HepG2 (cell line): ENCODE measurements around the gene PTMA. TPM values are rescaled to one million over a fixed set of nuclear protein-coding genes. Genes with fewer than 3 reads are reported as not detected.
A peak's percentile ranks its signal among the peaks of the same experiment; 100 is the strongest.

Source experiments
- AGO1 ChIP-seq: fragments of 200-400 bp; formaldehyde crosslinking; IDR thresholded peaks from 2 replicates; pipeline ENCODE4 v1.6.1; 2017; ENCODE audit warnings: mild to moderate bottlenecking, low read depth, low read length, moderate library complexity; ENCODE audit not compliant: poor library complexity, severe bottlenecking
- CBFB ChIP-seq: sonication (generic); formaldehyde crosslinking; IDR thresholded peaks from 2 replicates; pipeline ENCODE4 v1.4.0; 2020; ENCODE audit warnings: missing genetic modification reagents
- HNRNPH1 ChIP-seq: fragments of 200-400 bp; formaldehyde crosslinking; optimal IDR thresholded peaks from 2 replicates; pipeline ENCODE3; 2017; ENCODE audit warnings: mild to moderate bottlenecking, low read depth, low read length
- NFE2 ChIP-seq: sonication (generic); formaldehyde crosslinking; IDR thresholded peaks from 2 replicates; pipeline ENCODE4 v1.4.0; 2020; ENCODE audit warnings: missing genetic modification reagents
- RBM39 ChIP-seq: fragments of 200-400 bp; formaldehyde crosslinking; IDR thresholded peaks from one replicate; pipeline ENCODE4 v1.6.1; 2018; ENCODE audit warnings: antibody characterized with exemption, mild to moderate bottlenecking, low read depth, low read length; ENCODE audit not compliant: poor library complexity, severe bottlenecking
- RCOR2 ChIP-seq: IDR thresholded peaks from 2 replicates; pipeline ENCODE4 v1.6.1; 2016; ENCODE audit warnings: missing biosample characterization, missing genetic modification reagents
- SALL2 ChIP-seq: sonication (generic); formaldehyde crosslinking; IDR thresholded peaks from 2 replicates; pipeline ENCODE4 v1.8.1; 2023; ENCODE audit warnings: mild to moderate bottlenecking, missing genetic modification reagents, inconsistent platforms
- SOX6 ChIP-seq, 2 experiments: fragments of 450-650 bp in 1 of 2; sonication (generic) in 1 of 2; formaldehyde crosslinking in 1 of 2; IDR thresholded peaks; 2 replicates each; pipeline versions ENCODE4 v1.4.0 to v1.6.1; 2017 to 2020; ENCODE audit warnings: antibody characterized with exemption in 1 of 2, mild to moderate bottlenecking in 1 of 2, missing genetic modification reagents in 1 of 2
- WIZ ChIP-seq: sonication (generic); formaldehyde crosslinking; IDR thresholded peaks from 2 replicates; pipeline ENCODE4 v1.5.1; 2020; ENCODE audit warnings: mild to moderate bottlenecking, missing genetic modification reagents
- ZEB1 ChIP-seq: IDR thresholded peaks from 2 replicates; pipeline ENCODE4 v1.6.1; 2012; ENCODE audit warnings: mild to moderate bottlenecking, low read depth, inconsistent platforms; ENCODE audit not compliant: insufficient replicate concordance
- ZNF619 ChIP-seq: sonication (generic); formaldehyde crosslinking; IDR thresholded peaks from 2 replicates; pipeline ENCODE4 v1.4.0; 2020; ENCODE audit warnings: mild to moderate bottlenecking, missing genetic modification reagents
- ZNF652 ChIP-seq: IDR thresholded peaks from 2 replicates; pipeline ENCODE4 v1.6.1; 2016; ENCODE audit warnings: low read depth, borderline replicate concordance
- ZNF713 ChIP-seq: sonication (generic); formaldehyde crosslinking; IDR thresholded peaks from 2 replicates; pipeline ENCODE4 v1.4.0; 2020; ENCODE audit warnings: mild to moderate bottlenecking, missing genetic modification reagents
- ZNF788 ChIP-seq: sonication (generic); formaldehyde crosslinking; IDR thresholded peaks from 2 replicates; pipeline ENCODE4 v1.5.0; 2020; ENCODE audit warnings: mild to moderate bottlenecking, missing genetic modification reagents, borderline replicate concordance
- ZNF790 ChIP-seq: sonication (generic); formaldehyde crosslinking; IDR thresholded peaks from 2 replicates; pipeline ENCODE4 v1.8.0; 2022; ENCODE audit warnings: missing genetic modification reagents, mild to moderate bottlenecking, borderline replicate concordance
- polyA plus RNA-seq, 8 experiments: library from polyadenylated mRNA; depleted of rRNA in 3 of 8; stranded (reverse) in 7 of 8; unstranded in 1 of 8; fragments of >200 nt; fragmentation: Illumina TruSeq in 4 of 8; extraction: Trizol in 4 of 8; gene quantifications; 2 replicates each; pipeline versions ENCODE4 v1.2.1 to v1.2.3, GENCODE V29; 2011 to 2016; ENCODE audit warnings: low read depth in 4 of 8, missing spikeins in 1 of 8, mixed read lengths in 1 of 8; ENCODE audit not compliant: insufficient read depth in 1 of 8
- total RNA-seq, 5 experiments: library from RNA; depleted of rRNA; stranded (reverse); fragments of >200 nt; fragmentation: Illumina TruSeq; extraction: Trizol; gene quantifications; 2 replicates each; pipeline ENCODE4 v1.2.3, GENCODE V29; 2016; ENCODE audit warnings: low read depth in 1 of 5
- TF ChIP-seq, protein P1 (sequence below): sonication (generic); formaldehyde crosslinking; IDR thresholded peaks from 2 replicates; pipeline ENCODE4 v1.4.0; 2020; ENCODE audit warnings: missing genetic modification reagents
- TF ChIP-seq, protein P2 (sequence below): IDR thresholded peaks from 2 replicates; pipeline ENCODE4 v1.6.1; 2016; ENCODE audit warnings: low read depth, control low read depth
- TF ChIP-seq, protein P3 (sequence below): IDR thresholded peaks from 2 replicates; pipeline ENCODE4 v1.6.1; 2016; ENCODE audit warnings: low read depth, missing genetic modification reagents, missing compliant biosample characterization
- TF ChIP-seq, protein P4 (sequence below): sonication (generic); formaldehyde crosslinking; conservative IDR thresholded peaks from 2 replicates; pipeline ENCODE4 v1.5.0; 2020; ENCODE audit warnings: missing genetic modification reagents

Gene PTMA
- total and polyA plus RNA-seq, 2 of the 13 experiments (the other 11 are each of a cell fraction or from before 2014, with no cell fraction given) = 190 to 1,086 TPM

DNA sequence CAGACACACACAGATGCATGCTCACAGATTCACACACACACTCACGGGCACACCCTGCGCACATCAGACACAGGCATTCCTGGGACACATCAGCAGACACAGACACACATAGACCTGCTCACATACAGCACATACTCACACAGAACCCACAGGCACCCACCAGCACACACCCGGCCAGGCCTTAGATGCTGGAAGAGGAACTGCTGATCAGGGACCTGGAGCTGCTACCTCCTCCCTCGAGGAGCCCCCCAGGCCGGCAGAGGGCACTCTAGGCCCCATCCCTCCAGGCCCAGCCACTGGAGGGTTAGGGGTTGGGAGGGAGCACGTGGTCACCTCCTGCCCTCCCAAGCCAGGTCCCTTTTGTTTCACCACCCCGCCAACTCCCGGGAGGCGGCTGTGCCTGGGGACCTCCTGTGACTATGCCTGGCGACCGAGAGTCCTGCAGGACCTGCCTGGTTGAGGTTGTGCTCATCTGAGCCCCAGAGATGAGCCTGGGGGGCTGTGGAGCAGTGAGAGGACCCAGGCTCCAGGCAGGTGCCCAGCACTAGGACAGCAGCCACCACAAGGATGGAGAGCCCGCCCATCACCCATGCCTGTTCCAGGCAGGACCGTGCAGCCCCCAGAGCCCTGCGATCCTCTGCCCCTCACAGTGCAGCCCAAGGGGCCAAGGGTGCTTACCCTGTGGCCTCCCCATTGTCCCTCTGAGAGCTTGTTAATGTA lies 21.0 kb upstream of the PTMA start (continued):
- TF ChIP-seq, protein P1, sequence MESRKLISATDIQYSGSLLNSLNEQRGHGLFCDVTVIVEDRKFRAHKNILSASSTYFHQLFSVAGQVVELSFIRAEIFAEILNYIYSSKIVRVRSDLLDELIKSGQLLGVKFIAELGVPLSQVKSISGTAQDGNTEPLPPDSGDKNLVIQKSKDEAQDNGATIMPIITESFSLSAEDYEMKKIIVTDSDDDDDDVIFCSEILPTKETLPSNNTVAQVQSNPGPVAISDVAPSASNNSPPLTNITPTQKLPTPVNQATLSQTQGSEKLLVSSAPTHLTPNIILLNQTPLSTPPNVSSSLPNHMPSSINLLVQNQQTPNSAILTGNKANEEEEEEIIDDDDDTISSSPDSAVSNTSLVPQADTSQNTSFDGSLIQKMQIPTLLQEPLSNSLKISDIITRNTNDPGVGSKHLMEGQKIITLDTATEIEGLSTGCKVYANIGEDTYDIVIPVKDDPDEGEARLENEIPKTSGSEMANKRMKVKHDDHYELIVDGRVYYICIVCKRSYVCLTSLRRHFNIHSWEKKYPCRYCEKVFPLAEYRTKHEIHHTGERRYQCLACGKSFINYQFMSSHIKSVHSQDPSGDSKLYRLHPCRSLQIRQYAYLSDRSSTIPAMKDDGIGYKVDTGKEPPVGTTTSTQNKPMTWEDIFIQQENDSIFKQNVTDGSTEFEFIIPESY (CRISPR knock-in tag) = peak; percentile 51; the same call in 1 of the 2 replicates
- no peak for TF ChIP-seq AGO1
- no peak for TF ChIP-seq HNRNPH1
- peak; percentile 82; the same call in 1 of the 2 replicates for TF ChIP-seq ZNF790
- peak; percentile 55; the same call in 1 of the 2 replicates for TF ChIP-seq RCOR2
- TF ChIP-seq WIZ (CRISPR knock-in tag) = no peak
- peak; percentile 25; the same call in 1 of the 2 replicates for TF ChIP-seq ZNF652 (CRISPR knock-in tag)
- peak; percentile 93; the same call in 1 of the 2 replicates for TF ChIP-seq ZNF788 (CRISPR knock-in tag)
- no peak for TF ChIP-seq ZEB1
- peak; percentile 65; the same call in 1 of the 2 replicates for TF ChIP-seq CBFB (CRISPR knock-in tag)
- no peak for TF ChIP-seq NFE2
- TF ChIP-seq, protein P2, sequence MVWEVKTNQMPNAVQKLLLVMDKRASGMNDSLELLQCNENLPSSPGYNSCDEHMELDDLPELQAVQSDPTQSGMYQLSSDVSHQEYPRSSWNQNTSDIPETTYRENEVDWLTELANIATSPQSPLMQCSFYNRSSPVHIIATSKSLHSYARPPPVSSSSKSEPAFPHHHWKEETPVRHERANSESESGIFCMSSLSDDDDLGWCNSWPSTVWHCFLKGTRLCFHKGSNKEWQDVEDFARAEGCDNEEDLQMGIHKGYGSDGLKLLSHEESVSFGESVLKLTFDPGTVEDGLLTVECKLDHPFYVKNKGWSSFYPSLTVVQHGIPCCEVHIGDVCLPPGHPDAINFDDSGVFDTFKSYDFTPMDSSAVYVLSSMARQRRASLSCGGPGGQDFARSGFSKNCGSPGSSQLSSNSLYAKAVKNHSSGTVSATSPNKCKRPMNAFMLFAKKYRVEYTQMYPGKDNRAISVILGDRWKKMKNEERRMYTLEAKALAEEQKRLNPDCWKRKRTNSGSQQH (CRISPR knock-in tag) = peak; percentile 89
- no peak for TF ChIP-seq SALL2 (CRISPR knock-in tag)
- no peak for TF ChIP-seq ZNF713 (CRISPR knock-in tag)
- TF ChIP-seq SOX6 (IDR thresholded peaks at IDR 0.05) = no peak
- peak; percentile 82 for TF ChIP-seq SOX6 (CRISPR knock-in tag; IDR thresholded peaks at IDR 0.05)
- no peak; the same call in 1 of the 2 replicates for TF ChIP-seq ZNF619 (CRISPR knock-in tag)
- TF ChIP-seq RBM39 = no peak
- TF ChIP-seq, protein P3, sequence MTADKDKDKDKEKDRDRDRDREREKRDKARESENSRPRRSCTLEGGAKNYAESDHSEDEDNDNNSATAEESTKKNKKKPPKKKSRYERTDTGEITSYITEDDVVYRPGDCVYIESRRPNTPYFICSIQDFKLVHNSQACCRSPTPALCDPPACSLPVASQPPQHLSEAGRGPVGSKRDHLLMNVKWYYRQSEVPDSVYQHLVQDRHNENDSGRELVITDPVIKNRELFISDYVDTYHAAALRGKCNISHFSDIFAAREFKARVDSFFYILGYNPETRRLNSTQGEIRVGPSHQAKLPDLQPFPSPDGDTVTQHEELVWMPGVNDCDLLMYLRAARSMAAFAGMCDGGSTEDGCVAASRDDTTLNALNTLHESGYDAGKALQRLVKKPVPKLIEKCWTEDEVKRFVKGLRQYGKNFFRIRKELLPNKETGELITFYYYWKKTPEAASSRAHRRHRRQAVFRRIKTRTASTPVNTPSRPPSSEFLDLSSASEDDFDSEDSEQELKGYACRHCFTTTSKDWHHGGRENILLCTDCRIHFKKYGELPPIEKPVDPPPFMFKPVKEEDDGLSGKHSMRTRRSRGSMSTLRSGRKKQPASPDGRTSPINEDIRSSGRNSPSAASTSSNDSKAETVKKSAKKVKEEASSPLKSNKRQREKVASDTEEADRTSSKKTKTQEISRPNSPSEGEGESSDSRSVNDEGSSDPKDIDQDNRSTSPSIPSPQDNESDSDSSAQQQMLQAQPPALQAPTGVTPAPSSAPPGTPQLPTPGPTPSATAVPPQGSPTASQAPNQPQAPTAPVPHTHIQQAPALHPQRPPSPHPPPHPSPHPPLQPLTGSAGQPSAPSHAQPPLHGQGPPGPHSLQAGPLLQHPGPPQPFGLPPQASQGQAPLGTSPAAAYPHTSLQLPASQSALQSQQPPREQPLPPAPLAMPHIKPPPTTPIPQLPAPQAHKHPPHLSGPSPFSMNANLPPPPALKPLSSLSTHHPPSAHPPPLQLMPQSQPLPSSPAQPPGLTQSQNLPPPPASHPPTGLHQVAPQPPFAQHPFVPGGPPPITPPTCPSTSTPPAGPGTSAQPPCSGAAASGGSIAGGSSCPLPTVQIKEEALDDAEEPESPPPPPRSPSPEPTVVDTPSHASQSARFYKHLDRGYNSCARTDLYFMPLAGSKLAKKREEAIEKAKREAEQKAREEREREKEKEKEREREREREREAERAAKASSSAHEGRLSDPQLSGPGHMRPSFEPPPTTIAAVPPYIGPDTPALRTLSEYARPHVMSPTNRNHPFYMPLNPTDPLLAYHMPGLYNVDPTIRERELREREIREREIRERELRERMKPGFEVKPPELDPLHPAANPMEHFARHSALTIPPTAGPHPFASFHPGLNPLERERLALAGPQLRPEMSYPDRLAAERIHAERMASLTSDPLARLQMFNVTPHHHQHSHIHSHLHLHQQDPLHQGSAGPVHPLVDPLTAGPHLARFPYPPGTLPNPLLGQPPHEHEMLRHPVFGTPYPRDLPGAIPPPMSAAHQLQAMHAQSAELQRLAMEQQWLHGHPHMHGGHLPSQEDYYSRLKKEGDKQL (CRISPR knock-in tag) = no peak
- TF ChIP-seq, protein P4, sequence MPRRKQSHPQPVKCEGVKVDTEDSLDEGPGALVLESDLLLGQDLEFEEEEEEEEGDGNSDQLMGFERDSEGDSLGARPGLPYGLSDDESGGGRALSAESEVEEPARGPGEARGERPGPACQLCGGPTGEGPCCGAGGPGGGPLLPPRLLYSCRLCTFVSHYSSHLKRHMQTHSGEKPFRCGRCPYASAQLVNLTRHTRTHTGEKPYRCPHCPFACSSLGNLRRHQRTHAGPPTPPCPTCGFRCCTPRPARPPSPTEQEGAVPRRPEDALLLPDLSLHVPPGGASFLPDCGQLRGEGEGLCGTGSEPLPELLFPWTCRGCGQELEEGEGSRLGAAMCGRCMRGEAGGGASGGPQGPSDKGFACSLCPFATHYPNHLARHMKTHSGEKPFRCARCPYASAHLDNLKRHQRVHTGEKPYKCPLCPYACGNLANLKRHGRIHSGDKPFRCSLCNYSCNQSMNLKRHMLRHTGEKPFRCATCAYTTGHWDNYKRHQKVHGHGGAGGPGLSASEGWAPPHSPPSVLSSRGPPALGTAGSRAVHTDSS (CRISPR knock-in tag) = no peak
